Panc1 (cell line): Measurements from ENCODE around the gene PTTG1IP2. TPM values are rescaled to one million over a fixed set of nuclear protein-coding genes. Genes with fewer than 3 reads are reported as not detected.
A peak's percentile ranks its signal among the peaks of the same experiment; 100 is the strongest.
"Not testable (repeated sequence)": the region's sequence is repeated elsewhere in the genome, so short reads cannot be mapped to it uniquely, and the experiment has no call there.

Source experiments
- ATAC-seq: fragments of 200-7000 bp; cut with Tn5 transposase; 2 replicates; pipeline ENCODE4 v1.9.1; 2020; ENCODE audit warnings: mild to moderate bottlenecking, moderate library complexity
- BruUV-seq: library from RNA; stranded (reverse); fragments of 400-500 nt; replicated peaks from 2 replicates; lab custom pipeline; 2021; lab: Mats Ljungman, UMichigan
- CTCF ChIA-PET: fragments of 300-600 bp; sonication (Branson Sonifier 250); formaldehyde crosslinking; loops from one replicate; lab custom pipeline; 2022; ENCODE audit warnings: antibody characterized with exemption; lab: Charles Lee
- POLR2A ChIA-PET: fragments of 300-600 bp; sonication (Branson Sonifier 250); formaldehyde crosslinking; loops from one replicate; lab custom pipeline; 2022; ENCODE audit warnings: antibody characterized with exemption; lab: Charles Lee
- DNase-seq: peaks from one replicate; pipeline ENCODE4 v3.0.0-alpha.2; 2010; ENCODE audit warnings: low read depth, low spot score
- H3K27ac ChIP-seq: 2 replicates; pipeline ENCODE4 v1.5.1; 2011; ENCODE audit warnings: mild to moderate bottlenecking, low read length, inconsistent platforms
- H3K27me3 ChIP-seq: fragments of 200-500 bp; sonication (Bioruptor generic); 2 replicates; pipeline ENCODE4 v1.6.0; 2014; ENCODE audit warnings: low read length, inconsistent platforms; ENCODE audit not compliant: control insufficient read depth, insufficient read depth
- H3K36me3 ChIP-seq: fragments of 200-500 bp; sonication (Bioruptor generic); 2 replicates; pipeline ENCODE4 v1.5.1; 2014; ENCODE audit warnings: inconsistent platforms, mild to moderate bottlenecking, low read length, moderate library complexity; ENCODE audit not compliant: control insufficient read depth, insufficient read depth
- H3K4me1 ChIP-seq: 2 replicates; pipeline ENCODE4 v1.5.1; 2011; ENCODE audit warnings: inconsistent platforms, mild to moderate bottlenecking, low read length, moderate library complexity; ENCODE audit not compliant: control insufficient read depth, insufficient read depth
- H3K4me3 ChIP-seq, 2 experiments: 2 replicates each; pipeline ENCODE4 v1.5.1; 2011 to 2012; ENCODE audit warnings: low read depth in 2 of 2, low read length in 2 of 2, mild to moderate bottlenecking in 2 of 2, inconsistent platforms in 1 of 2, moderate library complexity in 1 of 2
- H3K9me3 ChIP-seq: fragments of 200-500 bp; sonication (Bioruptor generic); 2 replicates; pipeline ENCODE4 v1.5.1; 2014; ENCODE audit warnings: low read depth, mild to moderate bottlenecking, inconsistent platforms, low read length, moderate library complexity; ENCODE audit not compliant: control insufficient read depth, insufficient read depth
- POLR2AphosphoS5 ChIP-seq: IDR thresholded peaks from 2 replicates; pipeline ENCODE4 v1.6.1; 2012; ENCODE audit warnings: mild to moderate bottlenecking, low read depth, low read length, moderate library complexity
- SIN3A ChIP-seq: IDR thresholded peaks from 2 replicates; pipeline ENCODE4 v1.6.1; 2012; ENCODE audit warnings: low read depth, mild to moderate bottlenecking, low read length, moderate library complexity, borderline replicate concordance; ENCODE audit not compliant: insufficient read depth
- in situ Hi-C: cut with HindIII; loops from 2 replicates; pipeline ENCODE4 v1.10.0; 2016; ENCODE audit warnings: low sequenced_read_pairs, low pct_unique_long_range_greater_than_20kb
- intact Hi-C: fragments of 100-400 bp; cut with micrococcal nuclease; formaldehyde crosslinking; loops from one replicate; pipeline ENCODE4 v1.10.0; 2022; ENCODE audit not compliant: unreplicated experiment
- total RNA-seq: library from RNA; stranded (reverse); gene quantifications from one replicate; pipeline ENCODE4 v1.2.1, GENCODE V29; 2021; ENCODE audit not compliant: unreplicated experiment
- TF ChIP-seq, protein P1 (sequence below): fragments of 450-650 bp; IDR thresholded peaks from 2 replicates; pipeline ENCODE4 v1.5.1; 2017; ENCODE audit warnings: mild to moderate bottlenecking

PTTG1IP2 gene
- total RNA-seq, 1 experiment from 2014 or later = not detected

DNA sequence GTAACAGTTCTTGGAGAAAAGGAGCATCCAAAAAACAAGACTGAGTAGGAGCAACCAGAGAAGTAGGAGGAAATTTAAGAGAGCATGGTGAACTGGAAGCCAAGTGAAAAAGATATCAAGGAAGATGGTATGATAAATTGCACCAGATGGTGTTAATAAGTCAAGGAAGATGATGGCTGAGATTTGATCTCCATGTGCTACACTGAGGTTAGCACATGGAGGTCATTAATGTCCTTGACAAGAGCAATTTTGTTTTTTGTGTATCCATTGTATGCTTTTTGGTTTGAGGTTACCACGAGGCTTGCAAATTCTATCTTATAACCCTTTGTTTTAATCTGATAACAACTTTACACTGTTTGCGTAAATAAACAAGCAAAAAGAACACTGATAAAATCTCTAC lies 11.3 kb upstream of the PTTG1IP2 start:
- DNase-seq (no peak), ATAC-seq (no peak)
- TF ChIP-seq SIN3A = no peak
- TF ChIP-seq, protein P1, sequence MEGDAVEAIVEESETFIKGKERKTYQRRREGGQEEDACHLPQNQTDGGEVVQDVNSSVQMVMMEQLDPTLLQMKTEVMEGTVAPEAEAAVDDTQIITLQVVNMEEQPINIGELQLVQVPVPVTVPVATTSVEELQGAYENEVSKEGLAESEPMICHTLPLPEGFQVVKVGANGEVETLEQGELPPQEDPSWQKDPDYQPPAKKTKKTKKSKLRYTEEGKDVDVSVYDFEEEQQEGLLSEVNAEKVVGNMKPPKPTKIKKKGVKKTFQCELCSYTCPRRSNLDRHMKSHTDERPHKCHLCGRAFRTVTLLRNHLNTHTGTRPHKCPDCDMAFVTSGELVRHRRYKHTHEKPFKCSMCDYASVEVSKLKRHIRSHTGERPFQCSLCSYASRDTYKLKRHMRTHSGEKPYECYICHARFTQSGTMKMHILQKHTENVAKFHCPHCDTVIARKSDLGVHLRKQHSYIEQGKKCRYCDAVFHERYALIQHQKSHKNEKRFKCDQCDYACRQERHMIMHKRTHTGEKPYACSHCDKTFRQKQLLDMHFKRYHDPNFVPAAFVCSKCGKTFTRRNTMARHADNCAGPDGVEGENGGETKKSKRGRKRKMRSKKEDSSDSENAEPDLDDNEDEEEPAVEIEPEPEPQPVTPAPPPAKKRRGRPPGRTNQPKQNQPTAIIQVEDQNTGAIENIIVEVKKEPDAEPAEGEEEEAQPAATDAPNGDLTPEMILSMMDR = no peak
- in situ Hi-C loops (no loop called here), intact Hi-C loops (loop anchor here (5.0 kb wide), 1 partner anchor 574 kb away; no protein-coding TSS in a partner anchor)
- no TSS peak for BruUV-seq
- POLR2A ChIA-PET = no interaction called here
- Histone ChIP-seq H3K4me1 (0 out of 2 replicates have a peak, but pooled peaks cover 4% of the 10 kb centered on the region), H3K4me3 (no peak overlapping the region), H3K9me3 (no peaks in the 10 kb centered on the region), H3K36me3 (no peaks in the 10 kb centered on the region), H3K27me3 (peaks cover 2% of the 10 kb centered on the region; the same call in 1 of the 2 replicates), H3K27ac (no peak overlapping the region)
- CTCF ChIA-PET = no interaction called here

DNA sequence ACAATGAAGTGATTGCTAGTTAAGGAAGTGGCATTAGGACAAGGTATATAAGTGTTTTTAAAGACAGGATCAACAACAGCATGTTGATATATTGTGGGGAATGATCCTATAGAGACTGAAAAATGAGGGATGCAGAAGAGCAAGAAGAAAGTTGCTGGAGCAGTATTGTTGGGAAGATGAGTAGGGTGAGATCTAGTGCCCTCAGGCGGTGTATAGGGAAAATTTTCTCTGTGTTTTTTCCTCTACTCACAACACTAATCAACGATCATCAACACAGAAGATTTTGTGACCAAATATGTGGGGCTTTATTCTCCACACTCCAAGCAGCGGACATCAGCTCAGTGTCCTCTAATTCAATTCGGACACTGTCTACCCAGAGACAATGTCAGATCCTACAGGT lies 9.6 kb upstream of the PTTG1IP2 start:
- BruUV-seq = no TSS peak
- intact Hi-C loops = loop anchor here (5.0 kb wide), 1 partner anchor 572 kb away; no protein-coding TSS in a partner anchor
- H3K9me3 ChIP-seq = no peaks in the 10 kb centered on the region
- TF ChIP-seq, protein P1 = peak; percentile 26; the same call in 1 of the 2 replicates
- TF ChIP-seq POLR2AphosphoS5 = no peak
- H3K27me3 ChIP-seq = no peaks in the 10 kb centered on the region; the same call in 1 of the 2 replicates
- ATAC-seq = no peak
- in situ Hi-C loops = no loop called here
- DNase-seq = no peak
- no peak overlapping the region for H3K27ac ChIP-seq
- H3K36me3 ChIP-seq = no peaks in the 10 kb centered on the region
- CTCF ChIA-PET = no interaction called here
- POLR2A ChIA-PET = no interaction called here
- no peak overlapping the region for H3K4me3 ChIP-seq
- H3K4me1 ChIP-seq = 0 out of 2 replicates have a peak, but pooled peaks cover 4% of the 10 kb centered on the region

DNA sequence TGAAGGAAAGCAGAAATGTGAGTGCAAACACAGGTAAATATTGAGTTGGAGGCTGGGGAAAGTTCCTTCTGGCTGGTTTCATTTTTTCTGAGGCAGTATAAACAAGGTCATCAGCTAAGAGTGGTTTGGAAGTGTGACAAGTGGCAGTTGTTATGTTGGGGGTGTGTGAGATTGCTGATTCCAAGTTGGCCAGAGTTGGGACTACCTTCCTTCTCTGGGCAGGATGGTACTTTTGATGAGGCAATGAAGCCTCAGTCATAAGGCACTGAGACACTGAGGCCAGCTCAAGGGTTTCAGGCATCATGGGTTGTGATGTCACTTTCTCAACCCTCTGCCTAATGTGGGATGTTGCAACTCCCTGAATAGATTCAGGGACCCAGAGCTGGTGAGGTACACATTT lies 8.2 kb upstream of the PTTG1IP2 start:
- no peak overlapping the region for H3K27ac ChIP-seq
- no peaks in the 10 kb centered on the region; the same call in 1 of the 2 replicates for H3K27me3 ChIP-seq
- ChIA-PET CTCF (no interaction called here), POLR2A (no interaction called here)
- no peaks in the 10 kb centered on the region for H3K4me1 ChIP-seq
- BruUV-seq = no TSS peak
- TF ChIP-seq, protein P1 = no peak
- intact Hi-C loops = no loop called here
- DNase-seq (no peak), ATAC-seq (no peak)
- in situ Hi-C loops = no loop called here
- H3K9me3 ChIP-seq = no peaks in the 10 kb centered on the region
- no peaks in the 10 kb centered on the region for H3K36me3 ChIP-seq
- no peak overlapping the region for H3K4me3 ChIP-seq

DNA sequence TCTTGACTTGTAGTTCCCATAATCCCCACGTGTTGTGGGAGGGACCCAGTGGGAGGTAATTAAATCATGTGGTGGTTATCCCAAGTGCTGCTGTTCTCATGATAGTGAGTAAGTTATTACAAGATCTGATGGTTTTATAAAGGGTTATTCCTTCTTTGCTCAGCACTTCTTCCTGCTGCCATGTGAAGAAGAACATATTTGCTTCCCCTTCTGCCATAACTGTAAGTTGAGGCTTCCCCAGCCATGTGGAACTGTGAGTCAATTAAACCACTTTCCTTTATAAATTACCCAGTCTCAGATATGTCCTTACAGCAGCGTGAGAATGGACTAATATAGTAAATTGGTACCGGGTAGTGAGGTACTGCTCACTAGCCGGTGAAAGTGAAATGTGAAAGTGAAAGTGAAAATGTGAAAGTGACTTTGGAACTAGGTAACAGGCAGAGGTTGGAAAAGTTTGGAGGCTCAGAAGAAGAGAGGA lies 6.2 kb upstream of the PTTG1IP2 start:
- in situ Hi-C loops, ATAC-seq, intact Hi-C loops: not testable (repeated sequence)

More for the DNA sequence above, 6.2 kb upstream of the PTTG1IP2 start:
- POLR2A ChIA-PET, CTCF ChIA-PET, H3K4me1 ChIP-seq, DNase-seq, BruUV-seq, H3K36me3 ChIP-seq, H3K9me3 ChIP-seq, H3K27ac ChIP-seq, H3K27me3 ChIP-seq: not testable (repeated sequence)
- peak overlapping the region; percentile 5 to 34; a peak in 3 of 4 replicates for H3K4me3 ChIP-seq
